Panc1 (cell line): Measurements from ENCODE around the gene TTC28. TPM values are rescaled to one million over a fixed set of nuclear protein-coding genes. Genes with fewer than 3 reads are reported as not detected.
A peak's percentile ranks its signal among the peaks of the same experiment; 100 is the strongest.

Source experiments
- ATAC-seq: fragments of 200-7000 bp; cut with Tn5 transposase; 2 replicates; pipeline ENCODE4 v1.9.1; 2020; ENCODE audit warnings: mild to moderate bottlenecking, moderate library complexity
- BruUV-seq: library from RNA; stranded (reverse); fragments of 400-500 nt; replicated peaks from 2 replicates; lab custom pipeline; 2021; lab: Mats Ljungman, UMichigan
- CTCF ChIA-PET: fragments of 300-600 bp; sonication (Branson Sonifier 250); formaldehyde crosslinking; loops from one replicate; lab custom pipeline; 2022; ENCODE audit warnings: antibody characterized with exemption; lab: Charles Lee
- POLR2A ChIA-PET: fragments of 300-600 bp; sonication (Branson Sonifier 250); formaldehyde crosslinking; loops from one replicate; lab custom pipeline; 2022; ENCODE audit warnings: antibody characterized with exemption; lab: Charles Lee
- DNase-seq: peaks from one replicate; pipeline ENCODE4 v3.0.0-alpha.2; 2010; ENCODE audit warnings: low read depth, low spot score
- H3K27ac ChIP-seq: 2 replicates; pipeline ENCODE4 v1.5.1; 2011; ENCODE audit warnings: mild to moderate bottlenecking, low read length, inconsistent platforms
- H3K27me3 ChIP-seq: fragments of 200-500 bp; sonication (Bioruptor generic); 2 replicates; pipeline ENCODE4 v1.6.0; 2014; ENCODE audit warnings: low read length, inconsistent platforms; ENCODE audit not compliant: control insufficient read depth, insufficient read depth
- H3K36me3 ChIP-seq: fragments of 200-500 bp; sonication (Bioruptor generic); 2 replicates; pipeline ENCODE4 v1.5.1; 2014; ENCODE audit warnings: inconsistent platforms, mild to moderate bottlenecking, low read length, moderate library complexity; ENCODE audit not compliant: control insufficient read depth, insufficient read depth
- H3K4me1 ChIP-seq: 2 replicates; pipeline ENCODE4 v1.5.1; 2011; ENCODE audit warnings: inconsistent platforms, mild to moderate bottlenecking, low read length, moderate library complexity; ENCODE audit not compliant: control insufficient read depth, insufficient read depth
- H3K4me3 ChIP-seq, 2 experiments: 2 replicates each; pipeline ENCODE4 v1.5.1; 2011 to 2012; ENCODE audit warnings: low read depth in 2 of 2, low read length in 2 of 2, mild to moderate bottlenecking in 2 of 2, inconsistent platforms in 1 of 2, moderate library complexity in 1 of 2
- H3K9me3 ChIP-seq: fragments of 200-500 bp; sonication (Bioruptor generic); 2 replicates; pipeline ENCODE4 v1.5.1; 2014; ENCODE audit warnings: low read depth, mild to moderate bottlenecking, inconsistent platforms, low read length, moderate library complexity; ENCODE audit not compliant: control insufficient read depth, insufficient read depth
- CTCF ChIP-seq: fragments of 450-650 bp; IDR thresholded peaks from 2 replicates; pipeline ENCODE4 v1.5.1; 2017; ENCODE audit warnings: mild to moderate bottlenecking
- POLR2AphosphoS5 ChIP-seq: IDR thresholded peaks from 2 replicates; pipeline ENCODE4 v1.6.1; 2012; ENCODE audit warnings: mild to moderate bottlenecking, low read depth, low read length, moderate library complexity
- SIN3A ChIP-seq: IDR thresholded peaks from 2 replicates; pipeline ENCODE4 v1.6.1; 2012; ENCODE audit warnings: low read depth, mild to moderate bottlenecking, low read length, moderate library complexity, borderline replicate concordance; ENCODE audit not compliant: insufficient read depth
- TCF7L2 ChIP-seq: IDR thresholded peaks from 2 replicates; pipeline ENCODE4 v1.6.1; 2011; ENCODE audit warnings: mild to moderate bottlenecking, low read depth, low read length, inconsistent platforms
- in situ Hi-C: cut with HindIII; loops from 2 replicates; pipeline ENCODE4 v1.10.0; 2016; ENCODE audit warnings: low sequenced_read_pairs, low pct_unique_long_range_greater_than_20kb
- intact Hi-C: fragments of 100-400 bp; cut with micrococcal nuclease; formaldehyde crosslinking; loops from one replicate; pipeline ENCODE4 v1.10.0; 2022; ENCODE audit not compliant: unreplicated experiment
- total RNA-seq: library from RNA; stranded (reverse); gene quantifications from one replicate; pipeline ENCODE4 v1.2.1, GENCODE V29; 2021; ENCODE audit not compliant: unreplicated experiment
- TF ChIP-seq, protein P1 (sequence below), 2 experiments: IDR thresholded peaks; 2 replicates each; pipeline ENCODE4 v1.6.1; 2011 to 2012; ENCODE audit warnings: low read depth in 2 of 2, control low read depth in 1 of 2, low read length in 1 of 2, mild to moderate bottlenecking in 1 of 2, moderate library complexity in 1 of 2; ENCODE audit not compliant: insufficient read depth in 1 of 2

Gene TTC28
- total RNA-seq, 1 experiment from 2014 or later = 24.8 TPM

DNA sequence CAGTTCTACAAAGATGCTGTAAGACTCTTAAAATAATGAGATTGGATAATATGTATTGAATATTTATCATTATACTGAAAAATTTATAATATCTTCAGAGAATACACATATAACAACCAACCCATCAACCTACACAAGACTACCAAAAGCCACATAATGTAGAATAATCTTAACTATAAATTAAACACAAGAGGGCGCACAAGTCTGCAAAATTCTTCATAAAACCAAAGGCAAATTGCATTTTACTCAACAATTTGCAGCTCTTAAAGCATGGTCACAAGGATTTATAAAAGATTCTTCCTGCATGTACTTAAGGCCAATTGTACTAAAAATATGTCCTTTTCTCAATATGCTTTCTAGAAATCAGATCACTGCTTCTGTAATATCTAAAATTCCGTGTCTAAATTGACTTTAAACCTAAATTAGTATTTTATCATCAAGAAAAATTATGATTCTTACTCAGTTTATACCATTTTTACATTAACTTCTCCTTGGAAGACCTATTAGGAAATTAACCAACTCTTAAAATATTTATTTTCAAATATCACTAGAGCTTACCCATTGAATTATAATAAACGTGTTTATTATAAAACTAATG, 79.0 kb downstream of the TTC28 start:
- Histone ChIP-seq H3K4me1 (no peaks in the 10 kb centered on the region; the same call in 1 of the 2 replicates), H3K4me3 (no peak overlapping the region), H3K36me3 (no peaks in the 10 kb centered on the region), H3K27me3 (no peaks in the 10 kb centered on the region), H3K9me3 (no peaks in the 10 kb centered on the region), H3K27ac (no peak overlapping the region)
- no TSS peak for BruUV-seq
- no peak for TF ChIP-seq SIN3A
- TF ChIP-seq TCF7L2 = no peak
- peak; percentile 37; the same call in 1 of the 2 replicates for TF ChIP-seq CTCF
- ATAC-seq (0 out of 2 replicates have a peak, but pooled peaks have one; percentile 56), DNase-seq (no peak)
- ChIA-PET POLR2A (no interaction called here), CTCF (interaction anchor here (0.5 to 0.6 kb wide), 2 partner anchors 176 to 420 kb away, joined by 3 to 4 read pairs; no protein-coding TSS in a partner anchor)
- in situ Hi-C loops (no loop called here), intact Hi-C loops (loop anchor here (5.0 kb wide), 1 partner anchor 227 kb away; no protein-coding TSS in a partner anchor)

DNA sequence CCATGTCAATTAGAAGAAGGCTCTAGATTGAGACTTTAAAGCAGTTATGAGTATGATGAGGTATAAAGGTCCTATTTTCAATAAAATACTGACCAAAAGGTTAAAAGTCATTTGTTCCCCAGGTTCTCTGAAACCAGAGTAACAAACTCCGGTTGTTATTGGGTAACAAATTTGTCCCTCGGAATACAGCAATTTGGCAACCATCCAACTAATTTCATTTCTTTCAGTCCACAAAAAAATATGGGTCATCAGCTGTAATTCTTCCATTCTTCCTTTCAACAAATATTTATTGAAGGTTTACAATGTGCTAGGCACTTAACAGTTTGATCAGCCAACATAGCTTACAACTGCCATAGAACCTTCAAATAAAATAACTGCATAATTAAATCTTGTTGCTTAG, 79.9 kb downstream of the TTC28 start:
- no TSS peak for BruUV-seq
- no peak for TF ChIP-seq CTCF
- TF ChIP-seq SIN3A = no peak
- no peak for TF ChIP-seq POLR2AphosphoS5
- TF ChIP-seq, protein P1, sequence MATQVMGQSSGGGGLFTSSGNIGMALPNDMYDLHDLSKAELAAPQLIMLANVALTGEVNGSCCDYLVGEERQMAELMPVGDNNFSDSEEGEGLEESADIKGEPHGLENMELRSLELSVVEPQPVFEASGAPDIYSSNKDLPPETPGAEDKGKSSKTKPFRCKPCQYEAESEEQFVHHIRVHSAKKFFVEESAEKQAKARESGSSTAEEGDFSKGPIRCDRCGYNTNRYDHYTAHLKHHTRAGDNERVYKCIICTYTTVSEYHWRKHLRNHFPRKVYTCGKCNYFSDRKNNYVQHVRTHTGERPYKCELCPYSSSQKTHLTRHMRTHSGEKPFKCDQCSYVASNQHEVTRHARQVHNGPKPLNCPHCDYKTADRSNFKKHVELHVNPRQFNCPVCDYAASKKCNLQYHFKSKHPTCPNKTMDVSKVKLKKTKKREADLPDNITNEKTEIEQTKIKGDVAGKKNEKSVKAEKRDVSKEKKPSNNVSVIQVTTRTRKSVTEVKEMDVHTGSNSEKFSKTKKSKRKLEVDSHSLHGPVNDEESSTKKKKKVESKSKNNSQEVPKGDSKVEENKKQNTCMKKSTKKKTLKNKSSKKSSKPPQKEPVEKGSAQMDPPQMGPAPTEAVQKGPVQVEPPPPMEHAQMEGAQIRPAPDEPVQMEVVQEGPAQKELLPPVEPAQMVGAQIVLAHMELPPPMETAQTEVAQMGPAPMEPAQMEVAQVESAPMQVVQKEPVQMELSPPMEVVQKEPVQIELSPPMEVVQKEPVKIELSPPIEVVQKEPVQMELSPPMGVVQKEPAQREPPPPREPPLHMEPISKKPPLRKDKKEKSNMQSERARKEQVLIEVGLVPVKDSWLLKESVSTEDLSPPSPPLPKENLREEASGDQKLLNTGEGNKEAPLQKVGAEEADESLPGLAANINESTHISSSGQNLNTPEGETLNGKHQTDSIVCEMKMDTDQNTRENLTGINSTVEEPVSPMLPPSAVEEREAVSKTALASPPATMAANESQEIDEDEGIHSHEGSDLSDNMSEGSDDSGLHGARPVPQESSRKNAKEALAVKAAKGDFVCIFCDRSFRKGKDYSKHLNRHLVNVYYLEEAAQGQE (IDR thresholded peaks at IDR 0.05; ENCODE audit: insufficient read depth in 1 of 2, low read depth in 2 of 2, low read length in 1 of 2) = no peak
- no peak for TF ChIP-seq TCF7L2
- ATAC-seq = no peak
- in situ Hi-C loops = no loop called here
- no peaks in the 10 kb centered on the region for H3K27me3 ChIP-seq
- H3K27ac ChIP-seq = no peak overlapping the region
- intact Hi-C loops = loop anchor here (5.0 kb wide), 1 partner anchor 228 kb away; no protein-coding TSS in a partner anchor
- CTCF ChIA-PET = interaction anchor here (0.5 kb wide), 1 partner anchor 229 kb away, joined by 6 read pairs; no protein-coding TSS in a partner anchor
- no peak for DNase-seq
- POLR2A ChIA-PET = no interaction called here
- no peaks in the 10 kb centered on the region; the same call in none of the 2 replicates for H3K4me1 ChIP-seq
- H3K9me3 ChIP-seq = no peaks in the 10 kb centered on the region
- H3K4me3 ChIP-seq = no peak overlapping the region
- no peaks in the 10 kb centered on the region for H3K36me3 ChIP-seq
